Fibroblast of lung (primary cell): ENCODE measurements around the gene GNAT3.

Experiments used
- EZH2 ChIP-seq: IDR thresholded peaks from 2 replicates; pipeline ENCODE4 v1.5.1; 2012; ENCODE audit warnings: low read length, control low read depth, mild to moderate bottlenecking; ENCODE audit errors: missing control alignments
- TF ChIP-seq, protein P1 (sequence below), 2 donors: IDR thresholded peaks in 1 of 2; conservative IDR thresholded peaks in 1 of 2; 1 replicate in 1 of 2; 2 replicates in 1 of 2; pipeline ENCODE4 v1.5.1; 2011 to 2012; ENCODE audit warnings: low read length in 2 of 2, control low read depth in 1 of 2, inconsistent platforms in 1 of 2, low read depth in 1 of 2, mild to moderate bottlenecking in 1 of 2

DNA sequence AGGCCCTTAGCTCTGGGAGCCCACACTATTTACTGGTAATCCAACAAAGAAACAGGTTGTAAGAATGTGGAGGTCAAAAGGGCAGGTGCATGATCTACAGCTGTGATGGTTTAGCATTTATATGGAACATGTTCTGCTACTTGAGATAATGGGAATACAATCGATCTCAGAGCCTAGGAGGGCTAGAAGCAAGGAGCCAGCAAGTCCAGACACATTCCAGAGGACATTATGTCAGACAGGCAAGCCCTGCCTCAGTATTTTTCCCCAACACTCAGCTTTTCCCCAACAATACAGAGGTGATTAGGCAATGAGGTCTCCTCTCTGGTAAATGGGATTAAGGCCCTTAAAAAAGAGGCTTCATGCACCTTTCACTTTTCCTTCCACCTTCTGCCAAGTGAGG, 21.4 kb upstream of the GNAT3 start:
- TF ChIP-seq, protein P1, sequence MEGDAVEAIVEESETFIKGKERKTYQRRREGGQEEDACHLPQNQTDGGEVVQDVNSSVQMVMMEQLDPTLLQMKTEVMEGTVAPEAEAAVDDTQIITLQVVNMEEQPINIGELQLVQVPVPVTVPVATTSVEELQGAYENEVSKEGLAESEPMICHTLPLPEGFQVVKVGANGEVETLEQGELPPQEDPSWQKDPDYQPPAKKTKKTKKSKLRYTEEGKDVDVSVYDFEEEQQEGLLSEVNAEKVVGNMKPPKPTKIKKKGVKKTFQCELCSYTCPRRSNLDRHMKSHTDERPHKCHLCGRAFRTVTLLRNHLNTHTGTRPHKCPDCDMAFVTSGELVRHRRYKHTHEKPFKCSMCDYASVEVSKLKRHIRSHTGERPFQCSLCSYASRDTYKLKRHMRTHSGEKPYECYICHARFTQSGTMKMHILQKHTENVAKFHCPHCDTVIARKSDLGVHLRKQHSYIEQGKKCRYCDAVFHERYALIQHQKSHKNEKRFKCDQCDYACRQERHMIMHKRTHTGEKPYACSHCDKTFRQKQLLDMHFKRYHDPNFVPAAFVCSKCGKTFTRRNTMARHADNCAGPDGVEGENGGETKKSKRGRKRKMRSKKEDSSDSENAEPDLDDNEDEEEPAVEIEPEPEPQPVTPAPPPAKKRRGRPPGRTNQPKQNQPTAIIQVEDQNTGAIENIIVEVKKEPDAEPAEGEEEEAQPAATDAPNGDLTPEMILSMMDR (conservative IDR thresholded peaks at IDR 0.05 in 1 of 2, IDR thresholded peaks at IDR 0.05 in 1 of 2; ENCODE audit: low read depth in 1 of 2, low read length in 2 of 2): no peak
- no peak for TF ChIP-seq EZH2
